Stimulated activated CD4-positive, alpha-beta T cell treated with anti-CD3 and anti-CD28 coated beads, TNF-alpha, amount 100 ng/mL, for 24 hours (primary cell): ENCODE results near the gene UCHL3.
A peak's percentile ranks its signal among the peaks of the same experiment; 100 is the strongest.

Experiments
- DNase-seq, 3 experiments: peaks; one replicate each; pipeline ENCODE4 v3.0.0-alpha.2; 2020; ENCODE audit warnings: low read depth in 3 of 3

UCHL3 gene

GRCh38 chr13:75547917-75548316 lies 1.7 kb upstream of the UCHL3 start:
- no peak for DNase-seq

- DNase-seq: peak in 1 of 3 experiments; percentile 22
These were observed 572 bp downstream of the UCHL3 start for GRCh38 chr13:75550159-75550567.

GRCh38 chr13:75554464-75554863 lies 4.9 kb downstream of the UCHL3 start:
- no peak for DNase-seq

GRCh38 chr13:75554981-75555380 lies 5.4 kb downstream of the UCHL3 start:
- no peak for DNase-seq

GRCh38 chr13:75555836-75556235 lies 6.2 kb downstream of the UCHL3 start:
- DNase-seq: no peak

- no peak for DNase-seq
These were observed 7.4 kb downstream of the UCHL3 start for GRCh38 chr13:75556961-75557360.

- no peak for DNase-seq
These were observed 8.7 kb downstream of the UCHL3 start for GRCh38 chr13:75558145-75558840.

GRCh38 chr13:75566658-75567057 lies 17.1 kb downstream of the UCHL3 start:
- DNase-seq: no peak

- DNase-seq: no peak
These were observed 20.0 kb downstream of the UCHL3 start for GRCh38 chr13:75569576-75569975.

GRCh38 chr13:75579529-75579928 lies 29.9 kb downstream of the UCHL3 start:
- DNase-seq: no peak

- no peak for DNase-seq
These were observed 32.5 kb downstream of the UCHL3 start for GRCh38 chr13:75581874-75582640.

- DNase-seq: no peak
These were observed 33.5 kb downstream of the UCHL3 start for GRCh38 chr13:75583091-75583490.

- no peak for DNase-seq
These were observed 35.6 kb downstream of the UCHL3 start for GRCh38 chr13:75585153-75585552.

GRCh38 chr13:75587679-75588078 lies 38.1 kb downstream of the UCHL3 start:
- no peak for DNase-seq

- DNase-seq: no peak
These were observed 47.1 kb downstream of the UCHL3 start for GRCh38 chr13:75596657-75597182.

- no peak for DNase-seq
These were observed 50.8 kb downstream of the UCHL3 start for GRCh38 chr13:75600371-75600770.

- DNase-seq: no peak
These were observed 53.4 kb downstream of the UCHL3 start for GRCh38 chr13:75603038-75603437.

- DNase-seq: no peak
These were observed 57.9 kb downstream of the UCHL3 start for GRCh38 chr13:75607447-75607846.

GRCh38 chr13:75610466-75610865 lies 60.9 kb downstream of the UCHL3 start:
- DNase-seq: no peak

- DNase-seq: no peak
These were observed 62.8 kb downstream of the UCHL3 start for GRCh38 chr13:75612354-75612753.

- DNase-seq: no peak
These were observed 67.6 kb downstream of the UCHL3 start for GRCh38 chr13:75617230-75617629.

GRCh38 chr13:75618308-75618707 lies 68.7 kb downstream of the UCHL3 start:
- no peak for DNase-seq

- DNase-seq: no peak
These were observed 70.4 kb downstream of the UCHL3 start for GRCh38 chr13:75620020-75620419.
